Adrenal gland (tissue), 5 donors: ENCODE measurements around the gene MTUS2.

Source experiments
- POLR2A ChIP-seq, 2 donors: fragments of 450-650 bp; IDR thresholded peaks; one replicate each; pipeline ENCODE4 v1.6.1; 2017; ENCODE audit warnings: antibody characterized with exemption in 2 of 2, mild to moderate bottlenecking in 2 of 2, moderate library complexity in 1 of 2
- TF ChIP-seq, protein P1 (sequence below), 6 experiments: fragments of 450-650 bp in 4 of 6; fragments of 200-600 bp in 2 of 6; sonication (generic) in 1 of 6; IDR thresholded peaks; 1 replicate in 5 of 6; 2 replicates in 1 of 6; pipeline versions ENCODE4 v1.5.1 to v1.8.0; 2016 to 2021; ENCODE audit warnings: antibody characterized with exemption in 6 of 6, mild to moderate bottlenecking in 2 of 6, moderate library complexity in 1 of 6
- donor health status: DM: no; HTN: no; CAD: no.

DNA sequence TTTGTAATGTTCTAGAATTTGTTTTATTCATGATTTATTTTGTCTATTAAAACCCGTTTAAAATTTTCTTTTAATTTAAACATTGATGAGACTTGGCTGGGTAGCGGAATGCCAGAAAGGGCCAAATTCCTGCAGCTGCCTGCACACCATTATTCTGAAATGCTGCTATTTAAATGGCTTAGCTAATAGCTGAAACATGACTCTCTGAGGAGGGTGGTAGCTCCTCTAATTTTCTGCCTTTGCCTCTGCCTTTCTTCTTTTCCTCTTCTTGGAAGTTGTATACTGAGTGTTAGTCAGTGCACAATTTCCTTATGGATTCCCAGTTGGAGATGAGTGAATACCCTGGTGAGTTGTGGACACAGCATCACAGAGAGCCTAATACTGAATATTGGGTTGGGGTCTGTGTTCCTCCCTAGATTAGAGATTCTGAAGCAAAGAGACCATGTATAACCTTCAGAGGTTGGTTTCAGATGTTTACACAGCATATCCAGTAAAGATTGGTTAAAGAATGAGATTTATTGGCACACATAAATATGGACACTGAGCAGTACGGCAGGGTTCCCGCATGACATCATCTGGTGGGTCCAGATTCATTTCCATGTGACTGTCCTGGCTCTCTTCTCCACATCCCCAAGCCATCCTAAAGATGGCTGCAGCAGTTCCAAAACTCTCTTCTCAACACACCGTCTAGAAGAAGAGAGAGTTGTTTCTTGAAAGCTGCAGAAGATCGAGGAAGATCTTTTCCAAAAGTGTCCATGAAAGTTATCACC lies 55.9 kb downstream of the MTUS2 start:
- TF ChIP-seq POLR2A (IDR thresholded peaks at IDR 0.05): no peak
- TF ChIP-seq, protein P1, sequence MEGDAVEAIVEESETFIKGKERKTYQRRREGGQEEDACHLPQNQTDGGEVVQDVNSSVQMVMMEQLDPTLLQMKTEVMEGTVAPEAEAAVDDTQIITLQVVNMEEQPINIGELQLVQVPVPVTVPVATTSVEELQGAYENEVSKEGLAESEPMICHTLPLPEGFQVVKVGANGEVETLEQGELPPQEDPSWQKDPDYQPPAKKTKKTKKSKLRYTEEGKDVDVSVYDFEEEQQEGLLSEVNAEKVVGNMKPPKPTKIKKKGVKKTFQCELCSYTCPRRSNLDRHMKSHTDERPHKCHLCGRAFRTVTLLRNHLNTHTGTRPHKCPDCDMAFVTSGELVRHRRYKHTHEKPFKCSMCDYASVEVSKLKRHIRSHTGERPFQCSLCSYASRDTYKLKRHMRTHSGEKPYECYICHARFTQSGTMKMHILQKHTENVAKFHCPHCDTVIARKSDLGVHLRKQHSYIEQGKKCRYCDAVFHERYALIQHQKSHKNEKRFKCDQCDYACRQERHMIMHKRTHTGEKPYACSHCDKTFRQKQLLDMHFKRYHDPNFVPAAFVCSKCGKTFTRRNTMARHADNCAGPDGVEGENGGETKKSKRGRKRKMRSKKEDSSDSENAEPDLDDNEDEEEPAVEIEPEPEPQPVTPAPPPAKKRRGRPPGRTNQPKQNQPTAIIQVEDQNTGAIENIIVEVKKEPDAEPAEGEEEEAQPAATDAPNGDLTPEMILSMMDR (IDR thresholded peaks at IDR 0.05): no peak
